NCI-H748 (cell line): ENCODE results near the gene TTC5.
"Not testable (repeated sequence)": the region's sequence is repeated elsewhere in the genome, so short reads cannot be mapped to it uniquely, and the experiment has no call there.

Experiments
- DNase-seq: peaks from one replicate; lab custom pipeline; 2025; ENCODE audit not compliant: unreplicated experiment; lab: John Stamatoyannopoulos, UW

TTC5 gene

GRCh38 chr14:20306079-20306423, 300 bp upstream of the TTC5 start:
- no peak for DNase-seq

- DNase-seq, result no peak
These were observed 3.6 kb downstream of the TTC5 start for GRCh38 chr14:20302042-20302755.

GRCh38 chr14:20295067-20295466, 10.7 kb downstream of the TTC5 start:
- no peak for DNase-seq

GRCh38 chr14:20294636-20295035, 11.1 kb downstream of the TTC5 start:
- no peak for DNase-seq

- DNase-seq, result not testable (repeated sequence)
These were observed 23.8 kb downstream of the TTC5 start for GRCh38 chr14:20281998-20282397.

GRCh38 chr14:20280265-20280664, 25.5 kb downstream of the TTC5 start:
- DNase-seq, result peak; percentile 31

- DNase-seq, result peak; percentile 40
These were observed 27.3 kb downstream of the TTC5 start for GRCh38 chr14:20278414-20278813.

GRCh38 chr14:20277409-20277808, 28.3 kb downstream of the TTC5 start:
- no peak for DNase-seq

- no peak for DNase-seq
These were observed 31.7 kb downstream of the TTC5 start for GRCh38 chr14:20274062-20274461.

- DNase-seq, result not testable (repeated sequence)
These were observed 41.4 kb downstream of the TTC5 start for GRCh38 chr14:20264361-20264760.

- DNase-seq, result no peak
These were observed 43.1 kb downstream of the TTC5 start for GRCh38 chr14:20262642-20263128.

- DNase-seq, result peak; percentile 29
These were observed 58.0 kb downstream of the TTC5 start for GRCh38 chr14:20247646-20248246.
